H1 (cell line): ENCODE measurements around the gene NPHP3. TPM values are rescaled to one million over a fixed set of nuclear protein-coding genes. Genes with fewer than 3 reads are reported as not detected.

Experiments
- CREB1 ChIP-seq: IDR thresholded peaks from 2 replicates; pipeline ENCODE4 v1.6.1; 2012; ENCODE audit warnings: inconsistent platforms
- RNF2 ChIP-seq: fragments of 200-900, 300-1000 bp; sonication (generic); IDR thresholded peaks from 2 replicates; pipeline ENCODE4 v1.7.1; 2016; ENCODE audit warnings: borderline replicate concordance, low read depth, mild to moderate bottlenecking, antibody characterized with exemption, low read length; ENCODE audit not compliant: poor library complexity, severe bottlenecking; ENCODE audit errors: missing control alignments
- SAP30 ChIP-seq: fragments of 300-600 bp; sonication (generic); IDR thresholded peaks from 2 replicates; pipeline ENCODE4 v1.7.1; 2012; ENCODE audit warnings: low read length, moderate library complexity, mild to moderate bottlenecking, inconsistent platforms; ENCODE audit not compliant: insufficient read depth, insufficient replicate concordance
- SP4 ChIP-seq: IDR thresholded peaks from 2 replicates; pipeline ENCODE4 v1.6.1; 2012; ENCODE audit warnings: low read length, inconsistent platforms
- polyA plus RNA-seq, 7 experiments: library from polyadenylated mRNA; depleted of rRNA in 3 of 7; stranded (reverse) in 5 of 7; unstranded in 2 of 7; fragments of >200 nt in 5 of 7; fragments of 200-250 nt in 2 of 7; gene quantifications; 1 replicate in 5 of 7; 2 replicates in 1 of 7; 4 replicates in 1 of 7; pipeline versions ENCODE4 v1.2.1 to v1.2.3, GENCODE V29; 2011 to 2013; ENCODE audit warnings: missing spikeins in 2 of 7, mixed read lengths in 2 of 7
- total RNA-seq: library from RNA; stranded (reverse); fragmentation: NEBNext Ultra II Directional; extraction: Animal tissue kit (Norgen Biotek cat#: 25700); gene quantifications from 2 replicates; pipeline ENCODE4 v1.2.1, GENCODE V29; 2021

Gene NPHP3
- total and polyA plus RNA-seq, 2 of the 8 experiments (the other 6 are each of a cell fraction or from before 2014, with no cell fraction given) = 6.8 to 14.8 TPM

DNA sequence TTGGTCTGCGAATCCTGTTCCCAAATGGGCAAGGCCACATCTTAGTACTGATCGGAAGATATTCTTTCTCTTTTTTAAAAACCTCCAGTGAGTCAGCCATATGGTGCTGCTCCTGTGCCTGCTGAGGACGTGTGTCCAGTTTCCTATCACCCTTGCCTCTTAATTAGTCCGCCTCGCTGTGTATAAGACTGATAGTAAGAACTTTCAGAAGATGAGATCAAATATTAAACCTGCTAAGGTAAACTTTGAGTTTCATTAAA is 61.5 kb downstream of the NPHP3 start (continued):
- TF ChIP-seq RNF2 (no peak), CREB1 (no peak), SP4 (no peak), SAP30 (no peak)
